Measurements from ENCODE around the gene MAT2A.

- TF ChIP-seq CTCF (optimal IDR thresholded peaks at IDR 0.05 in 1 of 3, IDR thresholded peaks at IDR 0.05 in 1 of 3, conservative IDR thresholded peaks at IDR 0.05 in 1 of 3; ENCODE audit: extremely low read depth in 1 of 3, insufficient read depth in 2 of 3, low read length in 3 of 3) (no peak), EZH2 (IDR thresholded peaks at IDR 0.05; ENCODE audit: low read length) (no peak)
These were observed 36.8 kb downstream of the MAT2A start for GRCh38 chr2:85575739-85576138.
